H1 (cell line): ENCODE measurements around the gene CAPN14. TPM values are rescaled to one million over a fixed set of nuclear protein-coding genes. Genes with fewer than 3 reads are reported as not detected.
A peak's percentile ranks its signal among the peaks of the same experiment; 100 is the strongest.

Experiments
- CTCF ChIA-PET: fragments of 300-600 bp; sonication (Branson Sonifier 250); formaldehyde crosslinking; loops from one replicate; lab custom pipeline; 2021; ENCODE audit not compliant: partially characterized antibody; lab: Charles Lee
- POLR2A ChIA-PET: fragments of 300-600 bp; sonication (Branson Sonifier 250); formaldehyde crosslinking; loops from one replicate; lab custom pipeline; 2021; ENCODE audit warnings: inconsistent platforms; ENCODE audit not compliant: partially characterized antibody; lab: Charles Lee
- DNase-seq, 2 experiments: peaks; one replicate each; pipeline versions ENCODE4 v3.0.0 to v3.0.0-alpha.2; 2010 to 2022; ENCODE audit warnings: low spot score in 2 of 2, low read depth in 1 of 2, mixed read lengths in 1 of 2
- FAIRE-seq: peaks from 2 replicates; lab custom pipeline; 2011; peaks lifted over from hg19 to GRCh38; lab: Jason Lieb, UNC
- H2AFZ ChIP-seq: 2 replicates; pipeline ENCODE4 v1.8.1; 2012; ENCODE audit warnings: low read length, inconsistent platforms
- H2AK5ac ChIP-seq: 2 replicates; pipeline ENCODE4 v1.6.1; 2013; ENCODE audit warnings: low read depth, low read length
- H2BK120ac ChIP-seq: replicated peaks from 2 replicates; pipeline ENCODE3; 2013; ENCODE audit warnings: low read depth, low read length, inconsistent platforms
- H2BK12ac ChIP-seq: 2 replicates; pipeline ENCODE4 v1.6.1; 2013; ENCODE audit warnings: low read depth, low read length
- H2BK15ac ChIP-seq: 2 replicates; pipeline ENCODE4 v1.6.1; 2013; ENCODE audit warnings: low read length
- H2BK20ac ChIP-seq: 2 replicates; pipeline ENCODE4 v1.6.1; 2013; ENCODE audit warnings: low read length
- H2BK5ac ChIP-seq: 2 replicates; pipeline ENCODE4 v1.6.1; 2013; ENCODE audit warnings: low read depth, low read length
- H3K14ac ChIP-seq: 2 replicates; pipeline ENCODE4 v1.6.1; 2013; ENCODE audit warnings: inconsistent platforms; ENCODE audit not compliant: insufficient read length
- H3K18ac ChIP-seq: 2 replicates; pipeline ENCODE4 v1.6.1; 2013; ENCODE audit warnings: low read length; ENCODE audit errors: extremely low read depth
- H3K23ac ChIP-seq: 2 replicates; pipeline ENCODE4 v1.6.1; 2013; ENCODE audit warnings: inconsistent platforms; ENCODE audit not compliant: insufficient read length
- H3K23me2 ChIP-seq: 2 replicates; pipeline ENCODE4 v1.6.1; 2013; ENCODE audit warnings: low read depth, low read length
- H3K27ac ChIP-seq: 2 replicates; pipeline ENCODE4 v1.6.1; 2011; ENCODE audit warnings: low read depth, low read length, inconsistent platforms
- H3K27me3 ChIP-seq, 4 experiments: replicated peaks in 1 of 4; 1 replicate in 1 of 4; 2 replicates in 3 of 4; pipeline versions ENCODE4 v1.6.1 to v1.8.1; 2011 to 2013; ENCODE audit warnings: low read length in 3 of 4, mild to moderate bottlenecking in 3 of 4, inconsistent platforms in 2 of 4, mixed read lengths in 2 of 4, moderate library complexity in 1 of 4; ENCODE audit not compliant: control insufficient read depth in 3 of 4, insufficient read depth in 3 of 4; ENCODE audit errors: extremely low read depth in 1 of 4
- H3K36me3 ChIP-seq, 4 experiments: 2 replicates each; pipeline versions ENCODE4 v1.6.1 to v1.8.1; 2011 to 2013; ENCODE audit warnings: mild to moderate bottlenecking in 4 of 4, low read length in 3 of 4, moderate library complexity in 2 of 4, control low read depth in 1 of 4, inconsistent platforms in 1 of 4; ENCODE audit not compliant: insufficient read depth in 4 of 4, control insufficient read depth in 2 of 4
- H3K4ac ChIP-seq: replicated peaks from 2 replicates; pipeline ENCODE3; 2013; ENCODE audit warnings: low read length, low read depth, mixed read lengths, inconsistent platforms; ENCODE audit not compliant: insufficient read length
- H3K4me1 ChIP-seq, 4 experiments: replicated peaks in 1 of 4; 1 replicate in 1 of 4; 2 replicates in 3 of 4; pipeline versions ENCODE4 v1.6.1 to v1.8.1; 2011 to 2013; ENCODE audit warnings: low read length in 3 of 4, inconsistent platforms in 2 of 4, mixed read lengths in 1 of 4; ENCODE audit not compliant: insufficient read depth in 4 of 4, control insufficient read depth in 3 of 4
- H3K4me2 ChIP-seq, 2 experiments: 2 replicates each; pipeline versions ENCODE4 v1.6.1 to v1.8.1; 2011 to 2013; ENCODE audit warnings: low read depth in 2 of 2, low read length in 2 of 2, control low read depth in 1 of 2, inconsistent platforms in 1 of 2, mild to moderate bottlenecking in 1 of 2; ENCODE audit not compliant: insufficient read depth in 1 of 2
- H3K4me3 ChIP-seq, 4 experiments: fragments of 200-600, 300-600 bp in 1 of 4; sonication (generic), shearing (Covaris generic), sonication (Bioruptor Twin) in 1 of 4; 2 replicates each; pipeline versions ENCODE4 v1.5.1 to v1.8.1; 2011 to 2016; ENCODE audit warnings: low read length in 4 of 4, low read depth in 3 of 4, control low read depth in 2 of 4, inconsistent platforms in 2 of 4, mild to moderate bottlenecking in 2 of 4, mixed read lengths in 1 of 4, moderate library complexity in 1 of 4; ENCODE audit not compliant: insufficient read depth in 2 of 4; ENCODE audit errors: extremely low read depth in 1 of 4
- H3K56ac ChIP-seq: replicated peaks from 2 replicates; pipeline ENCODE3; 2013; ENCODE audit warnings: low read depth, mild to moderate bottlenecking, mixed read lengths, low read length, inconsistent platforms; ENCODE audit not compliant: insufficient read length
- H3K79me1 ChIP-seq: 2 replicates; pipeline ENCODE4 v1.6.1; 2013; ENCODE audit warnings: low read depth, low read length, control low read depth
- H3K79me2 ChIP-seq, 2 experiments: 2 replicates each; pipeline versions ENCODE4 v1.6.1 to v1.8.1; 2012 to 2013; ENCODE audit warnings: low read length in 2 of 2, mild to moderate bottlenecking in 2 of 2, inconsistent platforms in 1 of 2; ENCODE audit not compliant: insufficient read depth in 2 of 2, control insufficient read depth in 1 of 2
- H3K9ac ChIP-seq, 4 experiments: replicated peaks in 1 of 4; 1 replicate in 1 of 4; 2 replicates in 3 of 4; pipeline versions ENCODE4 v1.6.1 to v1.8.1; 2011 to 2013; ENCODE audit warnings: low read depth in 3 of 4, low read length in 3 of 4, control low read depth in 2 of 4, mild to moderate bottlenecking in 2 of 4, moderate library complexity in 2 of 4, inconsistent platforms in 1 of 4; ENCODE audit errors: extremely low read depth in 1 of 4
- H3K9me3 ChIP-seq, 2 experiments: 2 replicates each; pipeline versions ENCODE4 v1.6.1 to v1.8.1; 2012 to 2013; ENCODE audit warnings: mild to moderate bottlenecking in 2 of 2, moderate library complexity in 2 of 2, control low read depth in 1 of 2, inconsistent platforms in 1 of 2, low read depth in 1 of 2, low read length in 1 of 2, mixed read lengths in 1 of 2; ENCODE audit not compliant: insufficient read depth in 2 of 2
- H4K20me1 ChIP-seq, 2 experiments: replicated peaks in 1 of 2; 2 replicates each; pipeline versions ENCODE3 to v1.8.1; 2011 to 2013; ENCODE audit warnings: inconsistent platforms in 2 of 2, low read length in 2 of 2, mild to moderate bottlenecking in 1 of 2; ENCODE audit not compliant: insufficient read depth in 2 of 2, control insufficient read depth in 1 of 2
- H4K5ac ChIP-seq: 2 replicates; pipeline ENCODE4 v1.6.1; 2013; ENCODE audit warnings: low read length, low read depth, mixed read lengths, inconsistent platforms; ENCODE audit not compliant: insufficient read length
- H4K8ac ChIP-seq: 2 replicates; pipeline ENCODE4 v1.8.0; 2013; ENCODE audit warnings: mild to moderate bottlenecking, moderate library complexity, low read length, inconsistent platforms; ENCODE audit not compliant: insufficient read depth; ENCODE audit errors: extremely low read depth
- H4K91ac ChIP-seq: replicated peaks from 2 replicates; pipeline ENCODE3; 2013; ENCODE audit warnings: low read length, mixed read lengths, inconsistent platforms; ENCODE audit not compliant: insufficient read length
- ASH2L ChIP-seq: fragments of 200-600, 300-600 bp; sonication (generic); IDR thresholded peaks from one replicate; pipeline ENCODE4 v1.7.1; 2017; ENCODE audit warnings: low read length
- EZH2 ChIP-seq: fragments of 200-600 bp; sonication (generic); IDR thresholded peaks from 2 replicates; pipeline ENCODE4 v1.7.1; 2012; ENCODE audit warnings: low read depth, mild to moderate bottlenecking, moderate library complexity, low read length, inconsistent platforms; ENCODE audit not compliant: severe bottlenecking
- KDM4A ChIP-seq: IDR thresholded peaks from one replicate; pipeline ENCODE4 v1.7.1; 2012; ENCODE audit warnings: low read depth, mild to moderate bottlenecking, moderate library complexity, low read length, inconsistent platforms; ENCODE audit not compliant: severe bottlenecking
- PHF8 ChIP-seq: fragments of 200-600 bp; sonication (generic); conservative IDR thresholded peaks from 2 replicates; pipeline ENCODE4 v1.7.1; 2012; ENCODE audit warnings: low read depth, mild to moderate bottlenecking, inconsistent platforms, low read length, moderate library complexity
- POLR2AphosphoS5 ChIP-seq: IDR thresholded peaks from 2 replicates; pipeline ENCODE4 v1.6.1; 2011; ENCODE audit warnings: low read depth, low read length
- RAD21 ChIP-seq, 2 experiments: IDR thresholded peaks in 1 of 2; conservative IDR thresholded peaks in 1 of 2; 2 replicates each; pipeline ENCODE4 v1.6.1; 2011; ENCODE audit warnings: low read depth in 2 of 2, low read length in 2 of 2, improper control_type of control experiment in 1 of 2, inconsistent platforms in 1 of 2, mild to moderate bottlenecking in 1 of 2, moderate library complexity in 1 of 2
- SIN3A ChIP-seq, 2 experiments: IDR thresholded peaks in 1 of 2; conservative IDR thresholded peaks in 1 of 2; 2 replicates each; pipeline ENCODE4 v1.6.1; 2011 to 2012; ENCODE audit warnings: low read length in 2 of 2, improper control_type of control experiment in 1 of 2, low read depth in 1 of 2, mild to moderate bottlenecking in 1 of 2
- SUZ12 ChIP-seq: fragments of 200-600 bp; sonication (generic); IDR thresholded peaks from 2 replicates; pipeline ENCODE4 v1.6.1; 2012; ENCODE audit warnings: mild to moderate bottlenecking, inconsistent platforms, low read length, moderate library complexity, mixed read lengths
- TAF7 ChIP-seq: optimal IDR thresholded peaks from 2 replicates; pipeline ENCODE3; 2011; ENCODE audit warnings: low read depth, mild to moderate bottlenecking, inconsistent platforms, low read length, moderate library complexity, borderline replicate concordance
- YY1 ChIP-seq: IDR thresholded peaks from 2 replicates; pipeline ENCODE4 v1.6.1; 2011; ENCODE audit warnings: low read depth, mild to moderate bottlenecking, low read length
- WGBS, 2 experiments: shearing (Covaris generic) in 1 of 2; methylation state at CpG; one replicate each; pipeline versions ENCODE4 v1.1.6 to v1.1.7; 2013 to 2015; ENCODE audit warnings: low lambda C conversion rate in 2 of 2, mixed read lengths in 2 of 2, inconsistent platforms in 1 of 2, low coverage in 1 of 2, missing lambda C conversion rate in 1 of 2; ENCODE audit not compliant: insufficient replicate concordance in 2 of 2, insufficient coverage in 1 of 2, insufficient read length in 1 of 2; ENCODE audit errors: extremely low coverage in 1 of 2, missing lambda C conversion rate in 1 of 2; 5-methylcytosine and 5-hydroxymethylcytosine counted together
- polyA plus RNA-seq, 7 experiments: library from polyadenylated mRNA; depleted of rRNA in 3 of 7; stranded (reverse) in 5 of 7; unstranded in 2 of 7; fragments of >200 nt in 5 of 7; fragments of 200-250 nt in 2 of 7; gene quantifications; 1 replicate in 5 of 7; 2 replicates in 1 of 7; 4 replicates in 1 of 7; pipeline versions ENCODE4 v1.2.1 to v1.2.3, GENCODE V29; 2011 to 2013; ENCODE audit warnings: missing spikeins in 2 of 7, mixed read lengths in 2 of 7
- total RNA-seq: library from RNA; stranded (reverse); fragmentation: NEBNext Ultra II Directional; extraction: Animal tissue kit (Norgen Biotek cat#: 25700); gene quantifications from 2 replicates; pipeline ENCODE4 v1.2.1, GENCODE V29; 2021

CAPN14 gene
- total and polyA plus RNA-seq, 2 of the 8 experiments (the other 6 are each of a cell fraction or from before 2014, with no cell fraction given), result 0.07 TPM; not detected in 1

DNA sequence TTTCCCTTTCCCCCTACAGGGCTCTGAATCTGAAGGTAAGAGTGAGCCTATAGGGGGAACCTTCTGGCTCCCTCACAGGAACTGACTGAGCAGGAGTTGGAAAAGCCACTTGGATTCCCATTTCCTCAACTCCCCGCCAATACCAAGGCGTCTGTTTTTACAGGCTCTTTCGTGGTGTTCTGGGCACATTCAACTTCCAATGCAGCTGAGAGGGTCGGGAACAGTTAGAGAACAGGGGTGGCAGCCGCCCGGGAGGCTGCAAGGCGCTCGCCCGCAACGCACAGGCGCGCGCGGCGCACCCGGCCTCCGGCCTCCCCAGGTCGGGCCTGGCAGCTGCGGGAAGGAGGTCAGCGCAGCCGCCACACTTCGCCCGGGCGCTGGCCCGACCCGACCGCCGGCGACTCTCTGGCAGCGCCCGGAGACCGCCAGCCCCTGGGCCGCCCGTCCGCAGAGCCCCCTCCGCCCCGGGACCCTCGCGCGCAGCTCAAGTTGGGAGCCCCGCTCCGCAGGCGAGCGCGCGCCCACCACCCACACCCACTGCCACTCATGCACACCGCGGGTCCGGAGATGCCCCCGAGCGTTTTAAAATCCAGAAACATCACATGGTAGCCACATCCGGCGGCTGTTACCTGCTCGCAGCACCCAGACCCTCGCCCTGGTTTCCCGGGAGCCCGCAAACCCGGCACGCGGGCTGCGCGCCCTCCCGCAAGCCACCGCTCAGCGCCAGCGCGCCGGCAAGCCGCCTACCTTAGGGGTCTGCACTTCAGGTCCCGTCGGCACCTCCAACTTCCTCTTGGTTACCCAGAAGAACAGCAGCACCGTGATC is 79.9 kb downstream of the CAPN14 start:
- H4K20me1 ChIP-seq, result peaks cover 2 to 5% of the 10 kb centered on the region in 2 experiments
- H3K9ac ChIP-seq, result no peak overlapping the region; a peak in 2 of 7 replicates
- WGBS, 2 experiments, result 2% methylated on average over 68 of the region's 72 CpGs; no CpG with 5 or more reads in 1 of the 2 experiments
- H3K27me3 ChIP-seq, result peaks cover 13 to 50% (median 46%) of the 10 kb centered on the region in 4 experiments
- no peak overlapping the region for H3K27ac ChIP-seq
- H2AK5ac ChIP-seq, result no peak overlapping the region
- peak overlapping the region; percentile 81 to 85 for H3K4me2 ChIP-seq
- H3K56ac ChIP-seq, result no peak overlapping the region
- peaks cover 14% of the 10 kb centered on the region; the same call in 1 of the 2 replicates for H3K23me2 ChIP-seq
- H4K5ac ChIP-seq, result peak overlapping the region; percentile 31
- H2BK120ac ChIP-seq, result no peak overlapping the region
- H2BK5ac ChIP-seq, result no peak overlapping the region
- DNase-seq (peak in 1 of 2 experiments; percentile 71), FAIRE-seq (no peak)
- peak overlapping the region; percentile 92 for H4K8ac ChIP-seq
- peak overlapping the region; percentile 94 for H2AFZ ChIP-seq
- H3K4me3 ChIP-seq, result peak overlapping the region; percentile 33 to 63 (median 43)
- H3K4ac ChIP-seq, result no peak overlapping the region
- H3K9me3 ChIP-seq, result no peaks in the 10 kb centered on the region
- POLR2A ChIA-PET, result interaction anchor here (1.0 kb wide), 1 partner anchor 34 kb away, joined by 4 read pairs; no protein-coding TSS in a partner anchor
- H3K79me2 ChIP-seq, result no peaks in the 10 kb centered on the region
- H3K79me1 ChIP-seq, result no peaks in the 10 kb centered on the region
- no peak overlapping the region for H2BK12ac ChIP-seq
- H3K18ac ChIP-seq, result peak overlapping the region; percentile 25; the same call in 1 of the 2 replicates
- H3K36me3 ChIP-seq, result no peaks in the 10 kb centered on the region
- peak overlapping the region; percentile 46; the same call in 1 of the 2 replicates for H2BK15ac ChIP-seq
- no peak overlapping the region for H3K23ac ChIP-seq
- peaks cover 5 to 6% (median 5%) of the 10 kb centered on the region in 4 experiments; a peak in 5 of 7 replicates for H3K4me1 ChIP-seq
- H3K14ac ChIP-seq, result no peak overlapping the region
- CTCF ChIA-PET, result interaction anchor here (0.7 to 5.6 kb wide), 14 partner anchors 8 to 429 kb away, joined by 3 to 40 read pairs (median 4); partner anchors contain the start of gene EHD3
- no peak overlapping the region for H4K91ac ChIP-seq
- H2BK20ac ChIP-seq, result no peak overlapping the region
- TF ChIP-seq YY1, result 0 out of 2 replicates have a peak, but pooled peaks have one; percentile 14
- peak; percentile 76 for TF ChIP-seq KDM4A
- no peak for TF ChIP-seq TAF7
- TF ChIP-seq PHF8, result 0 out of 2 replicates have a peak, but pooled peaks have one; percentile 32
- TF ChIP-seq SIN3A (conservative IDR thresholded peaks at IDR 0.05 in 1 of 2, IDR thresholded peaks at IDR 0.05 in 1 of 2; ENCODE audit: low read depth in 1 of 2, low read length in 2 of 2), result 0 out of 4 replicates have a peak, but pooled peaks of 1 of the 2 experiments have one; percentile 4
- TF ChIP-seq EZH2, result peak; percentile 80
- TF ChIP-seq RAD21 (IDR thresholded peaks at IDR 0.05 in 1 of 2, conservative IDR thresholded peaks at IDR 0.05 in 1 of 2; ENCODE audit: low read depth in 2 of 2, low read length in 2 of 2), result peak in 1 of 2 experiments; percentile 9; a peak in 1 of 4 replicates
- peak; percentile 68 for TF ChIP-seq SUZ12
- TF ChIP-seq POLR2AphosphoS5, result no peak
- TF ChIP-seq ASH2L, result peak; percentile 28
